GM19463 (cell line): ENCODE measurements around the gene LTBP3.
"Not testable (repeated sequence)": the region's sequence is repeated elsewhere in the genome, so short reads cannot be mapped to it uniquely, and the experiment has no call there.

ENCODE experiments used
- ATAC-seq: cut with Tn5 transposase; IDR thresholded peaks from one replicate; pipeline ENCODE4 v1.9.1; 2021; ENCODE audit warnings: mild to moderate bottlenecking, moderate library complexity; ENCODE audit not compliant: unreplicated experiment

The LTBP3 gene

DNA sequence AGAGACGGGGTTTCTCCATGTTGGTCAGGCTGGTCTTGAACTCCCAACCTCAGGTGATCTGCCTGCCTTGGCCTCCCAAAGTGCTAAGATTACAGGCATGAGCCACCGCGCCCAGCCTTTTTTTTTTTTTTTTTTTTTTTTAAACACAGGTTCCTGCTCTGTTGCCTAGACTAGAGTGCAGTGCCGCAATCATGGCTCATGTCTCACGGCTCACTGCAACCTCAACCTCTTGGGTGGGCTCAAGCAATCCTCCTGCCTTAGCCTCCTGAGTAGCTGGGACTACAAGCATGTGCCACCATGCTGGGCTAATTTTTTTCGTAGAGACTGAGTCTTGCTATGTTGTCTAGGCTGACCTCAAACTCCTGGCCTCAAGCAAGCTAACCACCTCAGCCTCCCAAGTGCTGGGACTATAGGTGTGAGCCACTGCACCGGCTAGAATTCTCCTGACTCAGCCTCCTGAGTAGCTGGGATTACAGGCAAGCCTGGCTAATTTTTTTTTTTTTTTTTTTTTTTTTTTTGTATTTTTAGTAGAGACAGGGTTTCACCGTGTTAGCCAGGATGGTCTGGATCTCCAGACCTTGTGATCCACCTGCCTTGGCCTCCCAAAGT is 39.1 kb downstream of the LTBP3 start:
- not testable (repeated sequence) for ATAC-seq

DNA sequence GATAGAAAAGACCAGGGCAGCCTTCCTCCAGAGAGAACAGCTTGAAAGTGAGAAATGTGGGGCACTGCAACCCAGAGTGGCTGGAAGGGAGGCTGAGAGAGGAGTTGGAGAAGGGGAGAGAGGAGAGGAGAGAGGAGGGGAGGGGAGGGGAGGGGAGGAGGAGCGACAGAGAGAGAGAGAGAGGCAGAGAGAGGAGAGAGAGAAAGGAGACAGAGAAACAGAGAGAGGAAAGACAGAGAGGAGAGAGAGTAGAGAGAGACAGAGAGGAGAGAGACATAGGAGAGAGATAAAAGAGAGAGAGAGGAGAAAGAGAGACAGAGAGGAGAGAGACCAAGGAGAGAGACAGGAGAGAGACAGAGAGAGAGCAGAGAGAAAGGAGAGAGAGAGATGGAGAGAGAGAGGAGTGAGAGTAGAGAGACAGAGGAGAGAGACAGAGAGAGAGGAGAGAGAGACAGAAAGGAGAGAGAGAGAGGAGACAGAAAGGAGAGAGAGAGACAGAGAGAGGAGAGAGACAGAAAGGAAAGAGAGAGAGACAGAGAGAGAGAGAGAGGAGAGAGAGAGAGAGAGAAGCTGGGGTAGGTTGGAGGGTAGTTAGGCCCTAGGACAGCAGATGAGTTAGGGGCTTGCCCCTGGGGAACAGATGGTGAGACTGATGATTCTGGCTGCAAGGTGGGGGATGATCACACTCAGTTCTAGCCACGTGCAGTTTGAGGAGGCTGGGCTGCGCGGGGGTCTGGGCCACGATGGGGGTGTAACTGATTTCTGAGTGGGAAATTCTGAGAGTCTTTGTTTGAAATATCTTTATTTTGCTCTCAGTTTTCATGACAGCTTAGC is 41.8 kb downstream of the LTBP3 start:
- ATAC-seq, result no peak

GRCh38 chr11:65512311-65512710 is 45.8 kb downstream of the LTBP3 start:
- not testable (repeated sequence) for ATAC-seq

DNA sequence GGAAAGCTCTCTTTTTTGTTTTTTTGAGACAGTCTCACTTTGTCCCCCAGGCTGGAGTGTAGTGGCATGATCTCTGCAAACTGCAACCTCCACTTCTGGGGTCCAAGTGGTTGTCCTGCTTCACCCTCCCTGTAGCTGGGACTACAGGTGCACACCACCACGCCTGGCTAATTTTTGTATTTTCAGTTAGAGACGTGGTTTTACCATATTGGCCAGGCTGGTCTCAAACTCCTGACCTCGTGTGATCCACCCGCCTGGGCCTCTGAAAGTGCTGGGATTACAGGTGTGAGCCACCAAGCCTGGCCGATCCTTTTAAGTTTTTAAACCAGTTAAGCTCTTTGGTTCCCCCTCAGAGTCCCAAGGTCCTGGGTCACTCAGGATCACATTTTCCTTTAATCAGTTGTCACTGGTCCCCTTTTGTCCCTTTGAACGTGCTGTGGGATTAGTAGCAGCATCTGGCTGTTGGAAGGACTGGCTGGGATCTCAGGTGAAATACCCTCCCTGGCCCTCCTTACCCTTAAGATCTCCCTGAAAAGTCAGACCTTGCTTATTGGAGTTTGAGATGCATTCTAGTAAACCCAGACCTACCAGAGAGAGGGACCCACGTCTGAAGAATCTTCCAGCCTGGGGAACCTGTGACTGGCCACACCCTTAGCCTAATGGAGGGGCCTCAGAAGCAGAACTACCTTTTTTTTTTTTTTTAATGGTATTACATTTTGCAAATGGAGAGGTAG is 51.2 kb downstream of the LTBP3 start:
- peak; percentile 36 for ATAC-seq

DNA sequence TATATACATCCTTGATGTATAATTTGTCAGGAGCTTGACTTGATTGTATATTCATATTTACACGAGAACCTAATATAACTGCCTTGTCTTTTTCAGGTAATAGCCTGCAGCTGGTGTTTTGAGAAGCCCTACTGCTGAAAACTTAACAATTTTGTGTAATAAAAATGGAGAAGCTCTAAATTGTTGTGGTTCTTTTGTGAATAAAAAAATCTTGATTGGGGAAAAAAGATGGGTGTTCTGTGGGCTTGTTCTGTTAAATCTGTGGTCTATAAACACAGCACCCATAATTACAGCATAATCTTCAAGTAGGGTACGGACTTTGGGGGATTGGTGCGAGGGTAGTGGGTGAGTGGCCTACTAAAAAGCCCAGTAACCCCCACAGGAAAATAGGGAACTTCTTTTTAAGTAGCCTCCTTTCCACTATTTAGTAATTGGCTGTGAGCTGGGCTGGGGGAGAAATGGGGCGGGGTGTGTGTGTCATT is 51.8 kb downstream of the LTBP3 start:
- ATAC-seq, result no peak

DNA sequence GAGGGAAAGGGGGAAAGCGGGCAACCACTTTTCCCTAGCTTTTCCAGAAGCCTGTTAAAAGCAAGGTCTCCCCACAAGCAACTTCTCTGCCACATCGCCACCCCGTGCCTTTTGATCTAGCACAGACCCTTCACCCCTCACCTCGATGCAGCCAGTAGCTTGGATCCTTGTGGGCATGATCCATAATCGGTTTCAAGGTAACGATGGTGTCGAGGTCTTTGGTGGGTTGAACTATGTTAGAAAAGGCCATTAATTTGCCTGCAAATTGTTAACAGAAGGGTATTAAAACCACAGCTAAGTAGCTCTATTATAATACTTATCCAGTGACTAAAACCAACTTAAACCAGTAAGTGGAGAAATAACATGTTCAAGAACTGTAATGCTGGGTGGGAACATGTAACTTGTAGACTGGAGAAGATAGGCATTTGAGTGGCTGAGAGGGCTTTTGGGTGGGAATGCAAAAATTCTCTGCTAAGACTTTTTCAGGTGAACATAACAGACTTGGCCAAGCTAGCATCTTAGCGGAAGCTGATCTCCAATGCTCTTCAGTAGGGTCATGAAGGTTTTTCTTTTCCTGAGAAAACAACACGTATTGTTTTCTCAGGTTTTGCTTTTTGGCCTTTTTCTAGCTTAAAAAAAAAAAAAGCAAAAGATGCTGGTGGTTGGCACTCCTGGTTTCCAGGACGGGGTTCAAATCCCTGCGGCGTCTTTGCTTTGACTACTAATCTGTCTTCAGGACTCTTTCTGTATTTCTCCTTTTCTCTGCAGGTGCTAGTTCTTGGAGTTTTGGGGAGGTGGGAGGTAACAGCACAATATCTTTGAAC is 52.5 kb downstream of the LTBP3 start:
- no peak for ATAC-seq

DNA sequence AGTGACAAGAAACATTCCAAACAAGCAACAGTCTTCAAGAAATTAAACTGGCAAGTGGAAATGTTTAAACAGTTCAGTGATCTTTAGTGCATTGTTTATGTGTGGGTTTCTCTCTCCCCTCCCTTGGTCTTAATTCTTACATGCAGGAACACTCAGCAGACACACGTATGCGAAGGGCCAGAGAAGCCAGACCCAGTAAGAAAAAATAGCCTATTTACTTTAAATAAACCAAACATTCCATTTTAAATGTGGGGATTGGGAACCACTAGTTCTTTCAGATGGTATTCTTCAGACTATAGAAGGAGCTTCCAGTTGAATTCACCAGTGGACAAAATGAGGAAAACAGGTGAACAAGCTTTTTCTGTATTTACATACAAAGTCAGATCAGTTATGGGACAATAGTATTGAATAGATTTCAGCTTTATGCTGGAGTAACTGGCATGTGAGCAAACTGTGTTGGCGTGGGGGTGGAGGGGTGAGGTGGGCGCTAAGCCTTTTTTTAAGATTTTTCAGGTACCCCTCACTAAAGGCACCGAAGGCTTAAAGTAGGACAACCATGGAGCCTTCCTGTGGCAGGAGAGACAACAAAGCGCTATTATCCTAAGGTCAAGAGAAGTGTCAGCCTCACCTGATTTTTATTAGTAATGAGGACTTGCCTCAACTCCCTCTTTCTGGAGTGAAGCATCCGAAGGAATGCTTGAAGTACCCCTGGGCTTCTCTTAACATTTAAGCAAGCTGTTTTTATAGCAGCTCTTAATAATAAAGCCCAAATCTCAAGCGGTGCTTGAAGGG is 53.3 kb downstream of the LTBP3 start:
- no peak for ATAC-seq

DNA sequence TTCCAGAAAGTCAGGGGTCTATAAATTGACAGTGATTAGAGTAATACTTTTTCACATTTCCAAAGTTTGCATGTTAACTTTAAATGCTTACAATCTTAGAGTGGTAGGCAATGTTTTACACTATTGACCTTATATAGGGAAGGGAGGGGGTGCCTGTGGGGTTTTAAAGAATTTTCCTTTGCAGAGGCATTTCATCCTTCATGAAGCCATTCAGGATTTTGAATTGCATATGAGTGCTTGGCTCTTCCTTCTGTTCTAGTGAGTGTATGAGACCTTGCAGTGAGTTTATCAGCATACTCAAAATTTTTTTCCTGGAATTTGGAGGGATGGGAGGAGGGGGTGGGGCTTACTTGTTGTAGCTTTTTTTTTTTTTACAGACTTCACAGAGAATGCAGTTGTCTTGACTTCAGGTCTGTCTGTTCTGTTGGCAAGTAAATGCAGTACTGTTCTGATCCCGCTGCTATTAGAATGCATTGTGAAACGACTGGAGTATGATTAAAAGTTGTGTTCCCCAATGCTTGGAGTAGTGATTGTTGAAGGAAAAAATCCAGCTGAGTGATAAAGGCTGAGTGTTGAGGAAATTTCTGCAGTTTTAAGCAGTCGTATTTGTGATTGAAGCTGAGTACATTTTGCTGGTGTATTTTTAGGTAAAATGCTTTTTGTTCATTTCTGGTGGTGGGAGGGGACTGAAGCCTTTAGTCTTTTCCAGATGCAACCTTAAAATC is 54.0 kb downstream of the LTBP3 start:
- ATAC-seq, result no peak

DNA sequence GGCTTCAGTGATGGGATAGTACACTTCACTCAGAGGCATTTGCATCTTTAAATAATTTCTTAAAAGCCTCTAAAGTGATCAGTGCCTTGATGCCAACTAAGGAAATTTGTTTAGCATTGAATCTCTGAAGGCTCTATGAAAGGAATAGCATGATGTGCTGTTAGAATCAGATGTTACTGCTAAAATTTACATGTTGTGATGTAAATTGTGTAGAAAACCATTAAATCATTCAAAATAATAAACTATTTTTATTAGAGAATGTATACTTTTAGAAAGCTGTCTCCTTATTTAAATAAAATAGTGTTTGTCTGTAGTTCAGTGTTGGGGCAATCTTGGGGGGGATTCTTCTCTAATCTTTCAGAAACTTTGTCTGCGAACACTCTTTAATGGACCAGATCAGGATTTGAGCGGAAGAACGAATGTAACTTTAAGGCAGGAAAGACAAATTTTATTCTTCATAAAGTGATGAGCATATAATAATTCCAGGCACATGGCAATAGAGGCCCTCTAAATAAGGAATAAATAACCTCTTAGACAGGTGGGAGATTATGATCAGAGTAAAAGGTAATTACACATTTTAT is 54.7 kb downstream of the LTBP3 start:
- no peak for ATAC-seq

GRCh38 chr11:65502555-65503367 is 55.4 kb downstream of the LTBP3 start:
- no peak for ATAC-seq

GRCh38 chr11:65502274-65502554 is 55.9 kb downstream of the LTBP3 start:
- no peak for ATAC-seq

DNA sequence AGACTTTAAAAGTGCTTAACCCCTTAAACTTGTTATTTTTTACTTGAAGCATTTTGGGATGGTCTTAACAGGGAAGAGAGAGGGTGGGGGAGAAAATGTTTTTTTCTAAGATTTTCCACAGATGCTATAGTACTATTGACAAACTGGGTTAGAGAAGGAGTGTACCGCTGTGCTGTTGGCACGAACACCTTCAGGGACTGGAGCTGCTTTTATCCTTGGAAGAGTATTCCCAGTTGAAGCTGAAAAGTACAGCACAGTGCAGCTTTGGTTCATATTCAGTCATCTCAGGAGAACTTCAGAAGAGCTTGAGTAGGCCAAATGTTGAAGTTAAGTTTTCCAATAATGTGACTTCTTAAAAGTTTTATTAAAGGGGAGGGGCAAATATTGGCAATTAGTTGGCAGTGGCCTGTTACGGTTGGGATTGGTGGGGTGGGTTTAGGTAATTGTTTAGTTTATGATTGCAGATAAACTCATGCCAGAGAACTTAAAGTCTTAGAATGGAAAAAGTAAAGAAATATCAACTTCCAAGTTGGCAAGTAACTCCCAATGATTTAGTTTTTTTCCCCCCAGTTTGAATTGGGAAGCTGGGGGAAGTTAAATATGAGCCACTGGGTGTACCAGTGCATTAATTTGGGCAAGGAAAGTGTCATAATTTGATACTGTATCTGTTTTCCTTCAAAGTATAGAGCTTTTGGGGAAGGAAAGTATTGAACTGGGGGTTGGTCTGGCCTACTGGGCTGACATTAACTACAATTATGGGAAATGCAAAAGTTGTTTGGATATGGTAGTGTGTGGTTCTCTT is 56.5 kb downstream of the LTBP3 start:
- no peak for ATAC-seq

GRCh38 chr11:65501186-65501471 is 57.0 kb downstream of the LTBP3 start:
- ATAC-seq, result no peak

DNA sequence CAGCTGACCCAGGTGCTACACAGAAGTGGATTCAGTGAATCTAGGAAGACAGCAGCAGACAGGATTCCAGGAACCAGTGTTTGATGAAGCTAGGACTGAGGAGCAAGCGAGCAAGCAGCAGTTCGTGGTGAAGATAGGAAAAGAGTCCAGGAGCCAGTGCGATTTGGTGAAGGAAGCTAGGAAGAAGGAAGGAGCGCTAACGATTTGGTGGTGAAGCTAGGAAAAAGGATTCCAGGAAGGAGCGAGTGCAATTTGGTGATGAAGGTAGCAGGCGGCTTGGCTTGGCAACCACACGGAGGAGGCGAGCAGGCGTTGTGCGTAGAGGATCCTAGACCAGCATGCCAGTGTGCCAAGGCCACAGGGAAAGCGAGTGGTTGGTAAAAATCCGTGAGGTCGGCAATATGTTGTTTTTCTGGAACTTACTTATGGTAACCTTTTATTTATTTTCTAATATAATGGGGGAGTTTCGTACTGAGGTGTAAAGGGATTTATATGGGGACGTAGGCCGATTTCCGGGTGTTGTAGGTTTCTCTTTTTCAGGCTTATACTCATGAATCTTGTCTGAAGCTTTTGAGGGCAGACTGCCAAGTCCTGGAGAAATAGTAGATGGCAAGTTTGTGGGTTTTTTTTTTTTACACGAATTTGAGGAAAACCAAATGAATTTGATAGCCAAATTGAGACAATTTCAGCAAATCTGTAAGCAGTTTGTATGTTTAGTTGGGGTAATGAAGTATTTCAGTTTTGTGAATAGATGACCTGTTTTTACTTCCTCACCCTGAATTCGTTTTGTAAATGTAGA is 57.6 kb downstream of the LTBP3 start:
- no peak for ATAC-seq

- no peak for ATAC-seq
Measured at GRCh38 chr11:65499713-65500386, 58.3 kb downstream of the LTBP3 start.

- no peak for ATAC-seq
Measured at GRCh38 chr11:65498977-65499712, 59.0 kb downstream of the LTBP3 start, which contains the start of gene MALAT1. MALAT1 (plus strand) TSS chr11:65499045.
